NCI-H187 (cell line): ENCODE measurements around the gene CHAD.

Experiments used
- DNase-seq, 2 experiments: peaks; one replicate each; lab custom pipeline; 2025; lab: John Stamatoyannopoulos, UW

CHAD gene

GRCh38 chr17:50468304-50469207, at the start of gene CHAD:
Gene CHAD (minus strand): TSS chr17:50468880. CDS start chr17:50468813, 67 bp downstream.
- no peak for DNase-seq

GRCh38 chr17:50517504-50518383, 49.1 kb upstream of the CHAD start:
- no peak for DNase-seq

- no peak for DNase-seq
These were observed 48.3 kb upstream of the CHAD start for GRCh38 chr17:50517011-50517410.

GRCh38 chr17:50514936-50515702, 46.4 kb upstream of the CHAD start:
- DNase-seq, result no peak

GRCh38 chr17:50514388-50514787, 45.7 kb upstream of the CHAD start:
- no peak for DNase-seq

- no peak for DNase-seq
These were observed 44.8 kb upstream of the CHAD start for GRCh38 chr17:50513495-50513894.

- DNase-seq, result no peak
These were observed 42.4 kb upstream of the CHAD start for GRCh38 chr17:50511058-50511457.

GRCh38 chr17:50508573-50509460, 40.1 kb upstream of the CHAD start:
- no peak for DNase-seq

- DNase-seq, result no peak
These were observed 39.3 kb upstream of the CHAD start, which contains the start of gene MYCBPAP for GRCh38 chr17:50507871-50508572. Gene MYCBPAP (plus strand): TSS chr17:50508439. CDS start chr17:50508675, 236 bp downstream.

GRCh38 chr17:50506298-50506697, 37.6 kb upstream of the CHAD start:
- no peak for DNase-seq

GRCh38 chr17:50505591-50506130, 37.0 kb upstream of the CHAD start:
- DNase-seq, result no peak

- no peak for DNase-seq
These were observed 33.8 kb upstream of the CHAD start for GRCh38 chr17:50502301-50502990.

GRCh38 chr17:50501054-50501453, 32.4 kb upstream of the CHAD start:
- no peak for DNase-seq

- DNase-seq, result no peak
These were observed 31.0 kb upstream of the CHAD start for GRCh38 chr17:50499721-50500120.

GRCh38 chr17:50499270-50499669, 30.6 kb upstream of the CHAD start:
- no peak for DNase-seq

- no peak for DNase-seq
These were observed 29.6 kb upstream of the CHAD start for GRCh38 chr17:50498021-50498874.

GRCh38 chr17:50495918-50496317, 27.2 kb upstream of the CHAD start:
- no peak for DNase-seq

- no peak for DNase-seq
These were observed 26.6 kb upstream of the CHAD start for GRCh38 chr17:50495217-50495823.
